ENCODE measurements around the gene UAP1. TPM values are rescaled to one million over a fixed set of nuclear protein-coding genes. Genes with fewer than 3 reads are reported as not detected.
A peak's percentile ranks its signal among the peaks of the same experiment; 100 is the strongest.

The UAP1 gene
- polyA plus RNA-seq, 4 donors: 55.1 to 118 (median 66.0) TPM

DNA sequence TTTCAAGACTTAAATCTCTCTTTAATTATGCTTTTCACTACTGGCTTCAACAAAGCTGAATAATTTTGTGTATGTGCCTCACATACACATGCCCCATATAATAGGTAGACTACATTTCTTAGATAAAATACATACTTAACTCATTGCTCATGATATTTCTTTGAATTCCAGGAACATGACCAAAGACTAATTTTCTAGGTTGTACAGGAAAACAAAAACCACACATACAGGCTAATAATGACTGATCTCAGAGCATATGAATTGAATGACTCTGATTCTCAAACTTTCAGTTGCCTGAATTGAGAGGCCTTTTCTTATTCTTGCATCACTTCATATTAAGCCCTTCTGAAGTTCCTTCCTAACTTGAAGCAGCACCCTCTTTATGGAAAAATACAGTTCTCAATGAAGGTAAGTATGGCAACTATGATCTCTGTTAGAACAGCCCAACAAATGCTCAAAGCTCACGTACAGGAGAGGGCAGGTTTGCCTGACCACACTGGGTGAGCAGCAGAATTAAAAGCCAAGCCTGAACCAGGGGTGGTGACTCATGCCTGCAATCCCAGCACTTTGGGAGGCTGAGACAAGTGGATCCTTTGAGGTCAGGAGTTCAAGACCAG lies 22.6 kb upstream of the UAP1 start:
- no peaks in the 10 kb centered on the region for H3K4me1 ChIP-seq (ENCODE audit: control insufficient read depth in 3 of 3, insufficient read depth in 2 of 3, low read depth in 1 of 3, low read length in 2 of 3)
- H3K9me3 ChIP-seq (ENCODE audit: control insufficient read depth in 2 of 2, insufficient read depth in 1 of 2, low read depth in 1 of 2, low read length in 1 of 2): peaks cover 0 to 11% of the 10 kb centered on the region in 2 donors
- H3K27me3 ChIP-seq (ENCODE audit: control insufficient read depth in 3 of 3, insufficient read depth in 3 of 3, low read length in 3 of 3): no peaks in the 10 kb centered on the region
- H3K36me3 ChIP-seq (ENCODE audit: control insufficient read depth in 3 of 3, insufficient read depth in 2 of 3, low read depth in 1 of 3, low read length in 3 of 3): no peaks in the 10 kb centered on the region
- no peak for FAIRE-seq
- no peak overlapping the region for H3K4me3 ChIP-seq (ENCODE audit: low read depth in 1 of 3, low read length in 3 of 3)
- H3K27ac ChIP-seq (ENCODE audit: low read depth in 1 of 3, low read length in 2 of 3): no peak overlapping the region
- WGBS, 3 donors: 72 to 78% (median 74%) methylated on average over 1 of the region's 1 CpG
- DNase-seq: no peak

DNA sequence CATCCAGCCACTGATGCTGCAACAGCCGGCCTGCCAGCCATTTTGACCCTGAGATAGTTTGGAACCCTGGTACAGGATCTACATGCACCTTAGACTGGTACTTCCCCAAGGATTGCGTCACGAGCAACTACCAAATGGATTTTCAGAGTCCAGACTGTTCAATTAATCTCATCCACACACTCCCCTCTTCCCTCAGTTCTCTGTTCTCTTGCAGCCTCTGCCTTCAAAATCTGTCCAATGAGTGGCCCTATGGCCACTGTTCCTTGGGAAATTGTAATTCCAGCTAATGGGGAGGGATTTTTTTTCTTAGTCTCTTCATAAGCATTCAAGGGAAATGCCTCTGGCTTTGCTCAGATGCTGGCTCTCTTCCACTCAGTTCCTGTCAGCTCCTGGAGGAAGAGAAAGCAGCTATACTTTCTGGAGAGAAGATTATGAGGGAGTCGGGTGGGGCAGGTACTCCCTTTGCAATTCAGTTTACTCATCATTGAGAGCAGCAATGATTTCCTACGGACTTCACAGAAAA lies 19.8 kb upstream of the UAP1 start:
- Histone ChIP-seq H3K4me3 (ENCODE audit: low read depth in 1 of 3, low read length in 3 of 3) (no peak overlapping the region), H3K9me3 (ENCODE audit: control insufficient read depth in 2 of 2, insufficient read depth in 1 of 2, low read depth in 1 of 2, low read length in 1 of 2) (peaks cover 0 to 15% of the 10 kb centered on the region in 2 donors), H3K27ac (ENCODE audit: low read depth in 1 of 3, low read length in 2 of 3) (no peak overlapping the region), H3K36me3 (ENCODE audit: control insufficient read depth in 3 of 3, insufficient read depth in 2 of 3, low read depth in 1 of 3, low read length in 3 of 3) (no peaks in the 10 kb centered on the region), H3K27me3 (ENCODE audit: control insufficient read depth in 3 of 3, insufficient read depth in 3 of 3, low read length in 3 of 3) (no peaks in the 10 kb centered on the region), H3K4me1 (ENCODE audit: control insufficient read depth in 3 of 3, insufficient read depth in 2 of 3, low read depth in 1 of 3, low read length in 2 of 3) (no peaks in the 10 kb centered on the region)
- DNase-seq (no peak), FAIRE-seq (no peak)
- WGBS, 3 donors: 63 to 87% (median 74%) methylated on average over 5 of the region's 5 CpGs

DNA sequence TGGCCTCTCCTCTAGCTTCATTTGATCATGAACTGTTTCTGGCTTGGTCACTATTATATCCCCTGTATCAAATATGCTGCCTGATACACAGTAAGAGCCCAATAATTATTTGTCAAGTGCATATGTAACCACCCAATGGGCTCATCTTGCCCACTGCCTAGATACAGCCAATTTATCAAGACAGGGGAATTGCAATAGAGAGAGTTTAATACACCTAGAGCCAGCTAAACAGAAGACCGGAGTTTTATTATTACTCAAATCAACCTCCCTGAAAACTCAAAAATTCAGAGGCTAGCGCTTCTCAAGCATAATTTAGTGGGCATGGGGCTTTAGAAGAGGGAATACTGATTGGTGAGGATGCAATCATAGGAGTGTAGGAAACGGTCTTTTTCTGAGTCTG lies 18.3 kb upstream of the UAP1 start:
- DNase-seq: no peak
- Histone ChIP-seq H3K27me3 (ENCODE audit: control insufficient read depth in 3 of 3, insufficient read depth in 3 of 3, low read length in 3 of 3) (no peaks in the 10 kb centered on the region), H3K4me3 (ENCODE audit: low read depth in 1 of 3, low read length in 3 of 3) (no peak overlapping the region), H3K4me1 (ENCODE audit: control insufficient read depth in 3 of 3, insufficient read depth in 2 of 3, low read depth in 1 of 3, low read length in 2 of 3) (no peaks in the 10 kb centered on the region), H3K36me3 (ENCODE audit: control insufficient read depth in 3 of 3, insufficient read depth in 2 of 3, low read depth in 1 of 3, low read length in 3 of 3) (no peaks in the 10 kb centered on the region), H3K9me3 (ENCODE audit: control insufficient read depth in 2 of 2, insufficient read depth in 1 of 2, low read depth in 1 of 2, low read length in 1 of 2) (peaks cover 0 to 15% of the 10 kb centered on the region in 2 donors), H3K27ac (ENCODE audit: low read depth in 1 of 3, low read length in 2 of 3) (no peak overlapping the region)
- WGBS, 3 donors: 79 to 97% (median 96%) methylated on average over 3 of the region's 3 CpGs
- no peak for FAIRE-seq

DNA sequence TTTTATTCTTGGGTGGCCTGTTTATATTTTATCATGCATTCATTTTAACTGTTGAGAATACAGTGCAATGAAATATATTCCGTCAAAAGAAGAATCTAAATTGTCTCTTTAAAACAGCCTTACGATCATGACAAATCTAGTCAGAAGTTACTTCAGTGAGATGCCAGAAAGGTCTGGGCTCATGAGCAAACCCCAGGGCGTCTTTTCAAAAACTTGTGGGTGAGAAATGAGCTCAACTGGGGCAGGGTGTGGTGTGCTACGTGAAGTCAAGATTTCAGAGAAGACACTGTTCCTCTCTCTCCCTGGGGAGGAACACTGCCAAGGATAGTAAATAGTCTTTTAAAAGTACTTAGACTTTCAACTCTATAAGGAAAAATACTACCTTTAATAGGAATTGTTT lies 13.4 kb upstream of the UAP1 start:
- H3K27me3 ChIP-seq (ENCODE audit: control insufficient read depth in 3 of 3, insufficient read depth in 3 of 3, low read length in 3 of 3): no peaks in the 10 kb centered on the region
- WGBS, 3 donors: 66 to 90% (median 80%) methylated on average over 4 of the region's 4 CpGs
- no peaks in the 10 kb centered on the region for H3K4me1 ChIP-seq (ENCODE audit: control insufficient read depth in 3 of 3, insufficient read depth in 2 of 3, low read depth in 1 of 3, low read length in 2 of 3)
- H3K36me3 ChIP-seq (ENCODE audit: control insufficient read depth in 3 of 3, insufficient read depth in 2 of 3, low read depth in 1 of 3, low read length in 3 of 3): no peaks in the 10 kb centered on the region
- FAIRE-seq (no peak), DNase-seq (no peak)
- peaks cover 0 to 12% of the 10 kb centered on the region in 2 donors for H3K9me3 ChIP-seq (ENCODE audit: control insufficient read depth in 2 of 2, insufficient read depth in 1 of 2, low read depth in 1 of 2, low read length in 1 of 2)
- no peak overlapping the region for H3K27ac ChIP-seq (ENCODE audit: low read depth in 1 of 3, low read length in 2 of 3)
- no peak overlapping the region for H3K4me3 ChIP-seq (ENCODE audit: low read depth in 1 of 3, low read length in 3 of 3)

DNA sequence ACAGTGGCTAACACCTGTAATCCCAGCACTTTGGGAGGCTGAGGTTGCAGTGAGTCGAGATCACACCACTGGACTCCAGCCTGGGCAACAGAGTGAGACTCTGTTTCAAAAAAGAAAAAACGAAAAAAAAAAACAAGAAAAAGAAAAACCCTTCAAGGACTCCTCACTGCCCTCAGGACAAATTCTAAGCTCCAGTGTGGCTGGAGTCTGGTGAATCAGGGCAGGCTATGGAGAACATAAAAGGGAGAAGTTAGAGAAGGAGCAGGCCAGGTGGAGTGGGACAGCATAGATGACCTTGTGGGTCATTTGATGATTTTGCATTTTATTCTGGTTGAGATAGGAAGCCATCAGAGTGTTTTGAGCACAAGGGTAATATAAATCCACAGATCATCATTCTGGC lies 12.5 kb upstream of the UAP1 start:
- no peak overlapping the region for H3K4me3 ChIP-seq (ENCODE audit: low read depth in 1 of 3, low read length in 3 of 3)
- H3K9me3 ChIP-seq (ENCODE audit: control insufficient read depth in 2 of 2, insufficient read depth in 1 of 2, low read depth in 1 of 2, low read length in 1 of 2): peaks cover 0 to 4% of the 10 kb centered on the region in 2 donors
- H3K27ac ChIP-seq (ENCODE audit: low read depth in 1 of 3, low read length in 2 of 3): no peak overlapping the region
- FAIRE-seq (no peak), DNase-seq (no peak)
- no peaks in the 10 kb centered on the region for H3K4me1 ChIP-seq (ENCODE audit: control insufficient read depth in 3 of 3, insufficient read depth in 2 of 3, low read depth in 1 of 3, low read length in 2 of 3)
- WGBS, 3 donors: 77 to 84% (median 82%) methylated on average over 2 of the region's 2 CpGs
- no peaks in the 10 kb centered on the region for H3K36me3 ChIP-seq (ENCODE audit: control insufficient read depth in 3 of 3, insufficient read depth in 2 of 3, low read depth in 1 of 3, low read length in 3 of 3)
- no peaks in the 10 kb centered on the region for H3K27me3 ChIP-seq (ENCODE audit: control insufficient read depth in 3 of 3, insufficient read depth in 3 of 3, low read length in 3 of 3)

DNA sequence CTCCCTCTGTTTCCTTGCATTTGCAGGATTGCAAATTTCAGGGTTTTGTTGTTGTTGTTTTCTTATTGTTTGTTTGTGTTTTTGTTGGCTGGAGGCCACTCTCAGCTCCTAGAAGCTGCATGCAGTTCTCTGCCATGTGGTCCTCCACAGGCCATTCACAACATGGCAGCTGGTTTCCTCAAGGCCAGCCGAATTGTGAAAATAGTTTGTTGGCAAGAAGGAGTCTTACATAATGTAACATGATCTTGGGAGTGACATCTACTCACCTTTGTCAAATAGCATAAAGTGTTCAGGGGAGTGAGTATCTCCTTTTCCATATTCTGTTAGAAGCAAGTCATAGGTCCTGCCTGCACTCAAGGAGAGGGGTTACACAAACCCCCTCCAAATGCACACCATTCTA lies 10.6 kb upstream of the UAP1 start:
- DNase-seq: no peak
- Histone ChIP-seq H3K27me3 (ENCODE audit: control insufficient read depth in 3 of 3, insufficient read depth in 3 of 3, low read length in 3 of 3) (no peaks in the 10 kb centered on the region), H3K27ac (ENCODE audit: low read depth in 1 of 3, low read length in 2 of 3) (no peak overlapping the region), H3K9me3 (ENCODE audit: control insufficient read depth in 2 of 2, insufficient read depth in 1 of 2, low read depth in 1 of 2, low read length in 1 of 2) (no peaks in the 10 kb centered on the region), H3K4me3 (ENCODE audit: low read depth in 1 of 3, low read length in 3 of 3) (no peak overlapping the region), H3K4me1 (ENCODE audit: control insufficient read depth in 3 of 3, insufficient read depth in 2 of 3, low read depth in 1 of 3, low read length in 2 of 3) (no peaks in the 10 kb centered on the region), H3K36me3 (ENCODE audit: control insufficient read depth in 3 of 3, insufficient read depth in 2 of 3, low read depth in 1 of 3, low read length in 3 of 3) (no peaks in the 10 kb centered on the region)
- WGBS, 3 donors: 86 to 92% (median 91%) methylated on average over 1 of the region's 1 CpG
- no peak for FAIRE-seq

DNA sequence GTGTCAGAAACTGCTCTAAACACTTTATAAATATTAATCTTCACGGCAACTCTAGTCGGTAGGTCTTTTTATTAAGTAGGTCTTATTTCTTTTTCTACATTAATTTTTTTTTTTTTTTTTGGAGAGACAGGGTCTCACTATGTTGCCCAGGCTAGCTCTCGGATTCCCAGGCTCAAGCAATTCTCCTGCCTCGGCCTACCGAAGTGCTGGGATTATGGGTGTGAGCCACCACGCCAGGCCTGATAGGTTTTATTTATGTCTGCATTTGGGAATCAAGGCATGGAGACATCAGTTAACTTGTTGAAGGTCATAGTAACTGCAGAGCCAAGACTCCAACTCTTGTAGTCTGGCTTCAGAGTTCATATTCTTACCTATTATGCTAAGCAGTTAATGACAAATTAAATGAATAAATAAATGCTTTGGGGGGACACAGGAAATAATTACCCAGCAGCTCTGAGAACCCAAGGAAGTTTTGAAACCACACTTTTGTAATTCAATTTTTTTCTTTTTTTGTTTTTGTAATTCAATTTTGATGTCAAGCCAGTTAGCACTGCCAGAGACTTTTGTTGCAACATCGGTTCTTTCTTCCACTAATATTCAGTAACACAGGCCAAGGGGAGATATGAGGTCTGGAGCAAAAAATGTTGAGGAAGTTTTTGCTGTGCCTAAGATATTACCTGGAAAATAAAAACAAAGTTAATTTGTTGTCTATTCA lies 9.4 kb upstream of the UAP1 start:
- Histone ChIP-seq H3K9me3 (ENCODE audit: control insufficient read depth in 2 of 2, insufficient read depth in 1 of 2, low read depth in 1 of 2, low read length in 1 of 2) (no peaks in the 10 kb centered on the region), H3K27ac (ENCODE audit: low read depth in 1 of 3, low read length in 2 of 3) (no peak overlapping the region), H3K27me3 (ENCODE audit: control insufficient read depth in 3 of 3, insufficient read depth in 3 of 3, low read length in 3 of 3) (no peaks in the 10 kb centered on the region), H3K4me3 (ENCODE audit: low read depth in 1 of 3, low read length in 3 of 3) (no peak overlapping the region), H3K36me3 (ENCODE audit: control insufficient read depth in 3 of 3, insufficient read depth in 2 of 3, low read depth in 1 of 3, low read length in 3 of 3) (no peaks in the 10 kb centered on the region), H3K4me1 (ENCODE audit: control insufficient read depth in 3 of 3, insufficient read depth in 2 of 3, low read depth in 1 of 3, low read length in 2 of 3) (no peaks in the 10 kb centered on the region)
- DNase-seq (no peak), FAIRE-seq (no peak)
- 77 to 92% (median 86%) methylated on average over 7 of the region's 7 CpGs for WGBS, 3 donors

DNA sequence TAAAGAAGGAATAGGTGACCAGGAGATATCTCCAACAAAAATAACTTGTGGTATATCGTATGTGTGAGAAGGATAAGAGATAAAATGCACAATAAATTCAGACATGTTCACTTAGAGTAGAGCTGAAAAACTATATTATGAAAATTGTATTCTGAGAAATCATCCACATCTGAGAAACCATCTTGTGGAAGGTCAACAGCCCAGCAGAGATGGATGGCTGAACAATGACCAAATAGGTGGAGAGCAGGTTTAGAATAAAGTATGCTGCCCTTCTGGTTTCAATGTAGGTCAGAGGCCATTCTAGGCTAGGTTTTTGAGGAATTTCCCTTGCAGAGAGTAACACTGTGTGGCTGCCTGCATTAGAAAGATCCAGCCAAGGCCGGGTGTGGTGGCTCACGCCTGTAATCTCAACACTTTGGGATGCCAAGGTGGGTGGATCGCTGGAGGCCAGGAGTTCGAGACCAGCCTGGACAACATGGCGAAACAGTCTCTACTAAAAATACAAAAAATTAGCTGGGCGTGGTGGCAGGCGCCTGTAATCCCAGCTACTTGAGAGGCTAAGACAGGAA lies 8.8 kb upstream of the UAP1 start:
- DNase-seq (no peak), FAIRE-seq (no peak)
- H3K4me3 ChIP-seq (ENCODE audit: low read depth in 1 of 3, low read length in 3 of 3): no peak overlapping the region
- no peaks in the 10 kb centered on the region for H3K27me3 ChIP-seq (ENCODE audit: control insufficient read depth in 3 of 3, insufficient read depth in 3 of 3, low read length in 3 of 3)
- no peaks in the 10 kb centered on the region for H3K36me3 ChIP-seq (ENCODE audit: control insufficient read depth in 3 of 3, insufficient read depth in 2 of 3, low read depth in 1 of 3, low read length in 3 of 3)
- no peaks in the 10 kb centered on the region for H3K9me3 ChIP-seq (ENCODE audit: control insufficient read depth in 2 of 2, insufficient read depth in 1 of 2, low read depth in 1 of 2, low read length in 1 of 2)
- WGBS, 3 donors: 89 to 97% (median 93%) methylated on average over 8 of the region's 8 CpGs
- H3K4me1 ChIP-seq (ENCODE audit: control insufficient read depth in 3 of 3, insufficient read depth in 2 of 3, low read depth in 1 of 3, low read length in 2 of 3): no peaks in the 10 kb centered on the region
- peak overlapping the region in 1 of 3 donors; percentile 38 for H3K27ac ChIP-seq (ENCODE audit: low read depth in 1 of 3, low read length in 2 of 3)

All from small intestine (tissue), 7 donors.